GM18520 (cell line): ENCODE results near the gene TTBK1.

ENCODE experiments used
- ATAC-seq: cut with Tn5 transposase; IDR thresholded peaks from one replicate; pipeline ENCODE4 v1.9.1; 2021; ENCODE audit not compliant: unreplicated experiment

The TTBK1 gene

DNA sequence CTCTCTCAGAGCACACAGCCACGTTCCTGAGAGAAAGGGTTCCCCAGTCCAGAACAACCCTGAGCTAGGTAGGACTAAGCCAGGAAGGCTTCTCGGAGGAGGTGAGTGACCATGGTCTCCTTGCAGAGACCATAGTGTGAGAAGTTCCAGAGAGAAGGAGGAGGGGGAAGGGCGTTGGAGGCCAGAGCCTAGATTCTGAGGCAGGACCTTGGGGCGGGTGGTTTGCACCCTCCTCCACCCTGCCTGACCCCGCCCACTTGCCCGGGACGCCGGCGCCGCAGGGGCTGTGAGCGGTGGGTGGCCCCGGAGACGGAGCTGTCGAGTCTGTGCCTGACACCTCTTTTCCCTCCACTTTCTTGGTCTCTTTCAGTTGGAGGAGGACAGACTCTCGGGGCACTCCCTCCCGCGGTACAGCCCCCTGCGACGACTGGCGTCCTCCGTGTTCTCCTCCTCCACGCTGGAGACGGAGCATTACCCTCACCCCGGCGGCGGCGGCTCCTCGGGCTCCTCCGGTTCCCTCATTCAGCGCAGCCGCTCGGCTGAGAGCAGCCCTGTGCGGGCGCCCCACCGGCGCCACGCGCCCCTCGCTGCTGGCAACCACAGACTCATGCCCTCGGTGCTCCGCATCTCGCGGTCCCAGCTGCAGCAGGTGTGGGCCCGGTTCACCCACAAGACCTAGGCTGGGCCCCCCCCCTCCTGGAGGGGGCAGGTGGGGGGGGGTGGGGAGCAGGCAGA, 26.2 kb downstream of the TTBK1 start:
- ATAC-seq = no peak

DNA sequence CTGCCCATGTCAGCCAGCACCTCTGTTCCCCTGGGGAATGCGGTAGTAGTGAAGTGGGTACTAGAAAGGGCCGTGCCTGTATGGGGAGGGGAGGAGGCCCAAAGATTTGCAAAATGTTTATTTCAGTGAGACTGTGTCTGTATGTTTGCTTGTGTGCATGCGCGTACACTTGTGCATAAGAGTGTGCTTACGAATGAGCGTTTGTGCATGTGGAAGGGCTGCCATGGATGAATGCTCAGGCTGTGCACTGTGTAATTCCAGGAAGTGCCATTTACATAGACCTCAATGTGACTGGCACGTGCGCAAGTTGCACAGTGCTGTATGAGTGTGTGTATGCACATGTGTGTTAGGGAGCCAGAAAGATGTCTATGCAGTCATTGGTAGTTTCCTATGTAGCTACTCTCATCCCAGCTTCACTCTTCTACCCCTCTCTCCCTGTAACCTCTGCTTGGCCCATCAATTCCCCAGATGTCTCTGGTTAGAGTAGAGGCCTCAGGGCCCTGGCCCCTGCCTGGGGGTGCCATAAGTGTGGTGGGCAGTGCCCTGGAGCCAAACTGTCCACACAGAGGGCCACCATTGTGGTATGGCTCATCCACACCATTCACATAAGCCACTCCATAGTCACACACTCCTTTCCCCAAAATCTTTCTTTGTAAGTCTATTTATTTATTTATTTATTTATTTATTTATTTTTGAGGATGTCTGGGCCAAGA, 28.0 kb downstream of the TTBK1 start:
- ATAC-seq = no peak

- no peak for ATAC-seq
These were observed 28.7 kb downstream of the TTBK1 start for GRCh38 chr6:43271944-43272343.

DNA sequence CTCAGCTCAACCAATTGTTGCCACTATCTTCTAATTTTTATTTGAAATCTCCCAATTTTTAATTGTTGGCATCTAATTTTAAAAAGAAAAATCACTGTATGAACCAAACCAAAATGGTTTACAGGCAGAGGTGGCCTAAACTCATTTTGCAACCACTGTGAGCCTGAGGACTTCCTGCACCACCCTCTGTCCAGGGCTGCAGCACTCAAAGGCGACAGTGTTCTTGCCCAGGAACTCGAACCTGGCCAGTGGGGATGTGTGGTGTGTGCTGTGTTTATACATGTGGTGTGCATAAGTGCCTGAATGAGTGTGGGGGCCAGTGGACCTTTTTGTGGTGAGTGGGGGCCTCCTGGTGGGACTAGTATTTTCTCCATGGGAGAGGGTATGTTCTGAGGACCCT, 30.4 kb downstream of the TTBK1 start:
- ATAC-seq = no peak

DNA sequence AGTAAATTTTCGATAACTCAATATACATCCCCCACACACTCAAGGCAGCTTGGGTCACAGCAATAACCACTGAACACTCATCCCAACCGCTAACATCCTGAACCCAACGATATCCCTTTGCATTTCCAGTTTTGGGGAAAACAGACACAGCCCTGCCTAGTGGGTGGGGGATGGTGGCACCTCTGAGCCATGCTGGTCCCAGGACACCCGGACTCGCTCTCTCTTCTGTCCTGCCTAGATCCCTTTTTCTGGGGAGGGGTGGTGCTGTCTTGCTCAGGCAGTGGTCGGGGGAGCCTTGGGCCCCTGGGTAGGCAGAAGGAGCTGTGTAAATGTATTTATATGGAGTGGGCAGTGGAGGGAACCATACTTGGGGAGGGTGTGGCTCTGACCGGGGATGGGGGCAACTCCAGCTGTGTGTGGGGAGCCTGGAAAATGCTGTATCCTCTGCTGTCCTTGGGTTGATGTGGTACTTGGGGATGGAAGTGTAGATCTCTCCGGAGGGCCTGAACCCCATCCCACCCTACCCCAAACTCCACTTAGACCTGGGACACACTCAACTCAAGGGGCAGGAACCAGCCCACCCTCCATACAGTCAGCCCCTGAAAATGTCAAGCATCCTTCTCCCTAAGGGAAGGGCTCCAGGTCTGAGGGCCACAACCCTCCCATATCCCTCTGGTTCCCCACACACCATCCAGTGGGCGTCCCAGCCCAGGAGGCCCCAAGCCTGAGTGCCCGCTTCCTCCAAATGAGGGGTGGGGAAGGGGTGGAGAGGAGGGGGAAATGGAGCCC, 31.0 kb downstream of the TTBK1 start:
- ATAC-seq = no peak

GRCh38 chr6:43274916-43275597, 31.8 kb downstream of the TTBK1 start:
- ATAC-seq = no peak

GRCh38 chr6:43275801-43276576, 32.7 kb downstream of the TTBK1 start:
- no peak for ATAC-seq

DNA sequence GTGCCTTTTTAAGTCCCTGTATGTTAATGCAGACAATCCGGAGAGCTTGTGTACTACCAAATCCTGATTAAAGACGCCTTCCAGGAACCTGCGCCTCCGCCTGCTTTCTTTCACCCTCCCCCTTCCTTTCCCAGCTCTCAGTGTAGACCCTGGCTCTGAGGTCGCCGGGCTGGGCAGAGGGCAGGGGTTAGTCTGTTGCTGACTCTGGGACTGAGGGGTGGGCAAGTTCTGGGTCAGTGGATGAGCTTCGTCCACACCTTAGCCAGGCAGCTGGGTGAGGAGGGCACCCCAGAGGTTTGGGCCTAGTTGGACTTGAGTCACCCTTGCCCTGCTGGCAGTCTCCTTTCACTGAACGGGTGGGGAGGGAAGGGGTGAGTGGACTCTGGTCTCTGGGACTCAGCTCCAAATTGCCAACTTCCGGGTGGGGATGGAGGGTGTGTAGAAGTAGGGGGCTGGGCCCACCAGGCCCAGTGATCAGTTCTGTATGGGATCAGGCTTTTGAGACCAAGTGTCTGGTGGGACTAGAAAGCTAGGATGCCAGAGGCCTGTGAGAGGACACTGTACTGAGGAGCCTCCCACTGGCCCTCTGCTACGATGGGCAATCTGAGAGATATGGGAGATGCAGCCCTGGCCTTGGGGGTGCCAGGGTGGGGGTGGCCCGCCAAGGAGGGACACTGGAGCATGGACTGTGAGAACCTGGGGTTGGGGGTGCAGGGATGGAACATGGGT, 33.5 kb downstream of the TTBK1 start:
- no peak for ATAC-seq

GRCh38 chr6:43277306-43277642, 34.0 kb downstream of the TTBK1 start:
- no peak for ATAC-seq

DNA sequence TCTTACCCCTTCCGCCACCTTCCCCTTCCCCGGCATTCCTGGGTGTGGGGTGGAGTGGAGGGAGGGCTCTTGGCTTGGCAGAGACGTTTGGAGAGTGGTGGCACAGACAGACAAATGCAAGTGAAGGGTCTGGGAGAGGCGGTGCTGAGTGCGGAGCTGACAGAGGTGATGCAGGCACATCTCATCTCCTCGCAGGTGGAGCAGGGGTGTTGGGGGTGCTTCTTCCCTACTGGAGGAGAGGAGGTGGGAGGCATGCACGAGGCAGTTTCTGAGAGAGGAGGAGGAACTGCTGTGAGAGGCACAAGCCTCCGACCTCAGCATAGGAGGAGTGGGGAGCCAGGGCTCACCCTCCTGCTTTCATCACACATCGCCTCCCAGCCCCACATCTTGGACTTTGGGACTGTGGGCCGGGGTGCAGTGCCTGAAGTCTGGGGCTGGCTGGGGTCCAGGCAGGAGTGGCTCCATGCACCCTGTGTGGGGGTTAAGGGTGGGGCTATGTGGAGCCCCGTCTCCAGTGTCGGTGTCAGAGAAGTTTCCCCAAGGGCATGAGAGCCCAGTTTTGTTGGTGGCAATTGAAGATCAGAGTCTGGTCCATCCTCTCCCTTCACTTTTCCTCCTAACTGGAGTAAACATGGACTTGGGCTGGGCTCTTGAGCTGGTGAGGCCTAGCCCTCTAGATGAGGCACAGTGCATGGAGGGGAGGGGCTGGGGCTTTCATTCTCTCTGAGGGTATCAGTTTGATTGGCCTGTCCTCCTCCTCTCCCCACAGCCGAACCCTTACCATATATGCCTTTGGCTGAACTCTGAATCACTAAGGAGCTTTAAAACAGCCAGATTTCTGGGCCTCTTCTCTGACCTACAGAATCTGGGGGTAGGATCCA, 34.6 kb downstream of the TTBK1 start:
- no peak for ATAC-seq

DNA sequence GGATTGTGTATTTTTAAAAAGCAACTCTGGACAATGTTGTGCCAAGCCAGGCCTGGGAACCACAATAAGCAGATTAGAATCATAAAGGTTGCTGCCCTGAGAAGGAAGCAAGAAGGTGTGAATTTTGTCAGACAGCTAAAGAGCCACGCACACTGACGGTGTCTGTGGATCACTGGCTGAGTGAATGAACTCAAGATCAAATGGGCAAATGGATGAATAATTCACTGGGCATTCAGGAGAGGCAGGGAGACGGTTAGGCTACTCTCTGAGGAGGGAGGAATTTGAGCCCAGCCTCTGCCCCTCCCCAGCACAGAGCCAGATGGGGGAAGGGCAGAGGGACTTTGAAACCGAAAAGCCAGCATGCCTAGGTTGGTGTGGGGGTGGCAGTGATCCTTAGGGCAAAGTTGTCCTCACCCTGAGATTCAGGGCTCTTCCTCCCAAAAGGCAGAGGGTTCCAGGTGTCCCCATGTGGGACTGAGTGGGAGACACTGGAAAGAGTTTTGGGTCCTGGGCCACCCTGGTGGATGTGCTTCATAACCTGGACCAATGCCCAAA, 35.3 kb downstream of the TTBK1 start:
- ATAC-seq = no peak

DNA sequence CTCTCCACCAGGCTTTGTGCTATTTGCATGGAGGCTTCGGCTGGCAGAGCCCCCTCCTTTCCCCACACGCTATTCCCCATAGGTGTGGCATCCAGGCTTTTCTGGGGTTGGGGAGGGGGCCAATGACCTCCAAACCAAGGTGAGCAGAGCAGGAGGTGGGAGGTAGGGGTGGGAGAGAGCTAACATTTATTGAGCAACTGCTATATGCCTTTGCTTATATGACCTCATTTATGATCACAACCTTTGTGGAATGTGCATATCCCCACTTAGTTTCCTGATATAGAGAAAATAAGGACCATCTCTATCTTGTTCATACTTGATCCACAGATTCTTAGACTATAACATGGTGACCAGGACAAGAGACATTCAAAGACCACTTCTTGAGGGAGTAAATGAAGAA, 37.0 kb downstream of the TTBK1 start:
- ATAC-seq = no peak

GRCh38 chr6:43282060-43282459, 38.8 kb downstream of the TTBK1 start:
- ATAC-seq = no peak

DNA sequence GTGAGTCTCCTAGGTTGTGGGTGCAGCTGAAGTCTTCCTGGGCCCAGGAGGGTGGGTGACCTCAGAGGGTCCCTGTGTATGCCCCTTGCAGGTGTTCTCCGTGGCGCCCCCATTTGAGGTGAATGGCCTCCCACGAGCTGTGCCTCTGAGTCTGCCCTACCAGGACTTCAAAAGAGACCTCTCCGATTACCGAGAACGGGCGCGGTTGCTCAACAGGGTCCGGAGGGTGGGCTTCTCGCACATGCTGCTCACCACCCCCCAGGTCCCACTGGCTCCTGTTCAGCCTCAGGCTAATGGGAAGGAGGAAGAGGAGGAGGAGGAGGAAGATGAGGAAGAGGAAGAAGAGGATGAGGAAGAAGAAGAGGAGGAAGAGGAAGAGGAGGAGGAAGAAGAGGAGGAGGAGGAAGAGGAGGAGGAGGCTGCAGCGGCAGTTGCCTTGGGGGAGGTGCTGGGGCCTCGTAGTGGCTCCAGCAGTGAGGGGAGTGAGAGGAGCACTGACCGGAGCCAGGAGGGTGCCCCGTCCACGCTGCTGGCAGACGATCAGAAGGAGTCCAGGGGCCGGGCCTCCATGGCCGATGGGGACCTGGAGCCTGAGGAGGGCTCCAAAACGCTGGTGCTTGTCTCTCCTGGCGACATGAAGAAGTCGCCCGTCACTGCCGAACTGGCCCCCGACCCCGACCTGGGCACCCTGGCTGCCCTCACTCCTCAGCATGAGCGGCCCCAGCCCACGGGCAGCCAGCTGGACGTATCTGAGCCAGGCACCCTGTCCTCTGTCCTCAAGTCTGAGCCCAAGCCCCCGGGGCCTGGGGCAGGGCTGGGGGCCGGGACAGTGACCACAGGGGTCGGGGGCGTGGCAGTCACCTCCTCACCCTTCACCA, 39.6 kb downstream of the TTBK1 start:
- no peak for ATAC-seq

DNA sequence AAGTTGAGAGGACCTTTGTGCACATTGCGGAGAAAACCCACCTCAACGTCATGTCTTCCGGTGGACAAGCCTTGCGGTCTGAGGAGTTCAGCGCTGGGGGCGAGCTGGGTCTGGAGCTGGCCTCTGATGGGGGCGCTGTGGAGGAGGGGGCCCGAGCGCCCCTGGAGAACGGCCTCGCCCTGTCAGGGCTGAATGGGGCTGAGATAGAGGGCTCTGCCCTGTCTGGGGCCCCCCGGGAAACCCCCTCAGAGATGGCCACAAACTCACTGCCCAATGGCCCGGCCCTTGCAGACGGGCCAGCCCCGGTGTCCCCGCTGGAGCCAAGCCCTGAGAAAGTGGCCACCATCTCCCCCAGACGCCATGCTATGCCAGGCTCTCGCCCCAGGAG, 40.2 kb downstream of the TTBK1 start:
- ATAC-seq = no peak

GRCh38 chr6:43283905-43284304, 40.6 kb downstream of the TTBK1 start:
- ATAC-seq = no peak

- no peak for ATAC-seq
These were observed 41.9 kb downstream of the TTBK1 start for GRCh38 chr6:43284991-43285781.
